ENCODE results near the gene ADGB. TPM values are rescaled to one million over a fixed set of nuclear protein-coding genes. Genes with fewer than 3 reads are reported as not detected.
A peak's percentile ranks its signal among the peaks of the same experiment; 100 is the strongest.

ADGB gene
- total RNA-seq, 4 donors from 2014 or later, result 0.19 TPM; not detected in 3

GRCh38 chr6:146864300-146864699 lies 265.5 kb downstream of the ADGB start:
- H3K4me1 ChIP-seq, result peaks cover 0 to 24% (median 3%) of the 10 kb centered on the region in 3 donors
- TF ChIP-seq CTCF (IDR thresholded peaks at IDR 0.05) (no peak), POLR2A (IDR thresholded peaks at IDR 0.05) (no peak)
- H3K36me3 ChIP-seq, result no peaks in the 10 kb centered on the region
- WGBS, 2 donors, result 71 to 84% methylated on average over 4 of the region's 4 CpGs
- no peak overlapping the region for H3K27ac ChIP-seq
- no peak overlapping the region for H3K4me3 ChIP-seq
- H3K9me3 ChIP-seq, result no peaks in the 10 kb centered on the region
- DNase-seq, result no peak
- intact Hi-C loops (cut with DNase I), result no loop called here
- H3K27me3 ChIP-seq, result no peaks in the 10 kb centered on the region

- intact Hi-C loops (cut with DNase I), result no loop called here
- Histone ChIP-seq H3K27me3 (no peaks in the 10 kb centered on the region), H3K9me3 (no peaks in the 10 kb centered on the region), H3K4me3 (no peak overlapping the region), H3K27ac (peak overlapping the region in 2 of 4 donors; percentile 15 to 53), H3K4me1 (peaks cover 0 to 24% (median 3%) of the 10 kb centered on the region in 3 donors), H3K36me3 (no peaks in the 10 kb centered on the region)
- WGBS, 2 donors, result 60% methylated on average over 1 of the region's 2 CpGs
- no peak for DNase-seq
- no peak for TF ChIP-seq CTCF (IDR thresholded peaks at IDR 0.05)
- TF ChIP-seq POLR2A (IDR thresholded peaks at IDR 0.05), result no peak
Observed at GRCh38 chr6:146864885-146865284, 266.1 kb downstream of the ADGB start.

Small RNA genes lying within 50 kb of the gene (small RNA-seq; reads per million reads assigned to genes)
- gene RNU6-906P, result 0 reads per million in 4 donors

Other genes starting within 250 kb of the ADGB start
- gene RAB32, start 55.1 kb upstream of the ADGB start, total RNA-seq, result 10 to 100 TPM in 1 of 4 donors, 1 to 10 TPM in 2, under 1 TPM in 1; 0.34 to 18.3 (median 5.5) TPM

All from esophagus squamous epithelium (tissue), 5 donors.